ENCODE results near the gene IFNAR2.

The IFNAR2 gene

DNA sequence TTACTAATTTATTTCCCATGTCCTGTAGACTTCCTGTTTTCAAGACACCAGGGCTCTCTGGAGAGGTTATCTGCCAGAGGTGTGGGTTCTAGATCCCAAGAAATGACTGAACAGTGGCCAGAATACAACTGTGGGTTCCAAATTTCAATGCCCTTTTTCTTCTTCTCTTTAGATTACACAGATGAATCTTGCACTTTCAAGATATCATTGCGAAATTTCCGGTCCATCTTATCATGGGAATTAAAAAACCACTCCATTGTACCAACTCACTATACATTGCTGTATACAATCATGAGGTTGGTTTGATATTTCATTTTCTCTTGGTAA lies 15.0 kb downstream of the IFNAR2 start:
- peaks cover 60% of the 10 kb centered on the region for H3K36me3 ChIP-seq (replicated peaks; ENCODE audit: low read depth, low read length)
- no peaks in the 10 kb centered on the region for H3K27me3 ChIP-seq (ENCODE audit: low read depth, low read length)
- no peaks in the 10 kb centered on the region for H4K20me1 ChIP-seq (ENCODE audit: insufficient read depth, low read length)
- no peak for TF ChIP-seq EZH2phosphoT487 (IDR thresholded peaks at IDR 0.05; ENCODE audit: low read depth)
- no peak for TF ChIP-seq CTCF (IDR thresholded peaks at IDR 0.05; ENCODE audit: low read depth, low read length)
- no peak overlapping the region for H3K4me3 ChIP-seq (ENCODE audit: low read length)
- H3K27ac ChIP-seq (ENCODE audit: low read length): no peak overlapping the region
- H3K9me3 ChIP-seq (ENCODE audit: insufficient read depth, low read length): no peaks in the 10 kb centered on the region
- H3K4me2 ChIP-seq (ENCODE audit: low read length): no peak overlapping the region
- H3K79me2 ChIP-seq (ENCODE audit: low read length): peaks cover 22% of the 10 kb centered on the region
- peaks cover 8% of the 10 kb centered on the region for H3K4me1 ChIP-seq (ENCODE audit: low read length)
- H2AFZ ChIP-seq (ENCODE audit: low read depth, low read length): no peak overlapping the region
- no peak overlapping the region for H3K9ac ChIP-seq (ENCODE audit: low read length)

DNA sequence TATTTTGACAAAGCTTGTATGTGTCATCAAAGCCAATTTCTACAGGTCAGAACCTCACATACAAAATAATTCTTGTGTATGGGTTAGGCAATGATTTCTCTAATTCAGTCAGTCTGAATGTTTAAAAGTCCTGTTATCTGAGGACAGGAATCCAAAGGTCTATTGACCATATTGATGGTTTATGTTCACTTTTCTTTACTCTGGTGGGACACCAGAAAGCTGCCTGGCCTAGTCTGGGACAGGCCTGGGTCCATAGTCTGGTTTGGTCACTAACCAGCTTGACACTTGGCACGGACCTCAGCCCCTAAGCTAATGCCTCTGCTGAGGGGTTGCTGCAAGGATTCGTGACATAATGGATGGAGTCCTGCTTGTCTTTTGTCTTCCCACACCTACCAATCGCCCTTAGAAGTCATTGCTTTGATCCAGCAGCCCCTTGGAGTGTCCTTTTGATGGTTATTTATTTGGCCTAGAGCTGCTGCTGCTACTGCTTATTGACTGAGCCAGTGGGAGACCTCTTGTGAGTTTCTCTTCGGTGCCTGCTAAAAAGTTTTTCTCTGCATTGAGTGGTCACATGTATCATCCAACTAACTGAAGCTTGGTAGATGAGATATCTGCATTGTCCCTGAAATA lies 15.7 kb downstream of the IFNAR2 start:
- Histone ChIP-seq H4K20me1 (ENCODE audit: insufficient read depth, low read length) (no peaks in the 10 kb centered on the region), H2AFZ (ENCODE audit: low read depth, low read length) (no peak overlapping the region), H3K79me2 (ENCODE audit: low read length) (peaks cover 15% of the 10 kb centered on the region), H3K9me3 (ENCODE audit: insufficient read depth, low read length) (no peaks in the 10 kb centered on the region), H3K4me3 (ENCODE audit: low read length) (no peak overlapping the region), H3K36me3 (replicated peaks; ENCODE audit: low read depth, low read length) (peaks cover 59% of the 10 kb centered on the region), H3K9ac (ENCODE audit: low read length) (no peak overlapping the region), H3K27ac (ENCODE audit: low read length) (no peak overlapping the region), H3K4me2 (ENCODE audit: low read length) (no peak overlapping the region), H3K4me1 (ENCODE audit: low read length) (peaks cover 2% of the 10 kb centered on the region), H3K27me3 (ENCODE audit: low read depth, low read length) (no peaks in the 10 kb centered on the region)
- no peak for TF ChIP-seq CTCF (IDR thresholded peaks at IDR 0.05; ENCODE audit: low read depth, low read length)
- TF ChIP-seq EZH2phosphoT487 (IDR thresholded peaks at IDR 0.05; ENCODE audit: low read depth): no peak

DNA sequence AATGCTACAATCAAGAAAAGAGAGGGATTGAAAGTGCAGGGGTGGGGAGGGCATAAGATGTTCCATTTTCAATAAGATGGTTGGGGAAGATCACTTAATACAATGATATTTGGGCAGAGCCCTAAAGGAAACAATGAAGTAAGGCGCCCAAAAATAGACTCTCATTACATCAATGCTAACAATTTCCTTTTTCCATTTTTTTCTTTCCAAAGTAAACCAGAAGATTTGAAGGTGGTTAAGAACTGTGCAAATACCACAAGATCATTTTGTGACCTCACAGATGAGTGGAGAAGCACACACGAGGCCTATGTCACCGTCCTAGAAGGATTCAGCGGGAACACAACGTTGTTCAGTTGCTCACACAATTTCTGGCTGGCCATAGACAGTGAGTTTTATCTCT lies 16.8 kb downstream of the IFNAR2 start:
- H3K36me3 ChIP-seq (replicated peaks; ENCODE audit: low read depth, low read length): peaks cover 66% of the 10 kb centered on the region
- no peak for TF ChIP-seq CTCF (IDR thresholded peaks at IDR 0.05; ENCODE audit: low read depth, low read length)
- no peak for TF ChIP-seq EZH2phosphoT487 (IDR thresholded peaks at IDR 0.05; ENCODE audit: low read depth)
- no peaks in the 10 kb centered on the region for H3K4me1 ChIP-seq (ENCODE audit: low read length)
- H3K4me3 ChIP-seq (ENCODE audit: low read length): no peak overlapping the region
- H2AFZ ChIP-seq (ENCODE audit: low read depth, low read length): no peak overlapping the region
- no peaks in the 10 kb centered on the region for H3K27me3 ChIP-seq (ENCODE audit: low read depth, low read length)
- H3K27ac ChIP-seq (ENCODE audit: low read length): no peak overlapping the region
- peaks cover 6% of the 10 kb centered on the region for H3K79me2 ChIP-seq (ENCODE audit: low read length)
- no peak overlapping the region for H3K4me2 ChIP-seq (ENCODE audit: low read length)
- H3K9ac ChIP-seq (ENCODE audit: low read length): no peak overlapping the region
- H3K9me3 ChIP-seq (ENCODE audit: insufficient read depth, low read length): no peaks in the 10 kb centered on the region
- no peaks in the 10 kb centered on the region for H4K20me1 ChIP-seq (ENCODE audit: insufficient read depth, low read length)

DNA sequence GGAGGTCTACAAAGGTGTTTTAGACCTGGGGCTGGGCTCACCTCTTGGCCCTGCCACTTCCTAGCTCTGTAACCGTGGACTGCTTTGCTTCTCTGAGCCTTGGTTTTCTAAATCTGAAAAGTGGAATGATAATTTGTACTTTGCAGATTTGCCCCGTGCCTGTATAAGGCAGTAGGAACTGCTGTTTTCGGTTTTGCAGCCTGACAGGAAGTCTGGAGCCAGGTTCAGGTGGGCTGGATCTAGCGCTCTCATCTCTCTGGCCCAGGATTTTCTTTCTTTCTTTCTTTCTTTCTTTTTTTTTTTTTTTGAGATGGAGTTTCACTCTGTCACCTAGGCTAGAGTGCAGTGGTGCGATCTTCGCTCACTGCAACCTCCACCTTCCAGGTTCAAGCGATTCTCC lies 17.2 kb downstream of the IFNAR2 start:
- Histone ChIP-seq H3K9ac (ENCODE audit: low read length) (no peak overlapping the region), H3K79me2 (ENCODE audit: low read length) (peaks cover 2% of the 10 kb centered on the region)

More for the DNA sequence above, 17.2 kb downstream of the IFNAR2 start:
- Histone ChIP-seq H3K36me3 (replicated peaks; ENCODE audit: low read depth, low read length) (peaks cover 62% of the 10 kb centered on the region), H4K20me1 (ENCODE audit: insufficient read depth, low read length) (no peaks in the 10 kb centered on the region), H3K27ac (ENCODE audit: low read length) (no peak overlapping the region), H3K4me2 (ENCODE audit: low read length) (no peak overlapping the region), H2AFZ (ENCODE audit: low read depth, low read length) (no peak overlapping the region), H3K27me3 (ENCODE audit: low read depth, low read length) (no peaks in the 10 kb centered on the region), H3K4me1 (ENCODE audit: low read length) (no peaks in the 10 kb centered on the region), H3K4me3 (ENCODE audit: low read length) (no peak overlapping the region), H3K9me3 (ENCODE audit: insufficient read depth, low read length) (no peaks in the 10 kb centered on the region)
- TF ChIP-seq EZH2phosphoT487 (IDR thresholded peaks at IDR 0.05; ENCODE audit: low read depth): no peak
- TF ChIP-seq CTCF (IDR thresholded peaks at IDR 0.05; ENCODE audit: low read depth, low read length): no peak

All from OCI-LY3 (cell line).